ENCODE results near the gene GPR146.

The GPR146 gene

DNA sequence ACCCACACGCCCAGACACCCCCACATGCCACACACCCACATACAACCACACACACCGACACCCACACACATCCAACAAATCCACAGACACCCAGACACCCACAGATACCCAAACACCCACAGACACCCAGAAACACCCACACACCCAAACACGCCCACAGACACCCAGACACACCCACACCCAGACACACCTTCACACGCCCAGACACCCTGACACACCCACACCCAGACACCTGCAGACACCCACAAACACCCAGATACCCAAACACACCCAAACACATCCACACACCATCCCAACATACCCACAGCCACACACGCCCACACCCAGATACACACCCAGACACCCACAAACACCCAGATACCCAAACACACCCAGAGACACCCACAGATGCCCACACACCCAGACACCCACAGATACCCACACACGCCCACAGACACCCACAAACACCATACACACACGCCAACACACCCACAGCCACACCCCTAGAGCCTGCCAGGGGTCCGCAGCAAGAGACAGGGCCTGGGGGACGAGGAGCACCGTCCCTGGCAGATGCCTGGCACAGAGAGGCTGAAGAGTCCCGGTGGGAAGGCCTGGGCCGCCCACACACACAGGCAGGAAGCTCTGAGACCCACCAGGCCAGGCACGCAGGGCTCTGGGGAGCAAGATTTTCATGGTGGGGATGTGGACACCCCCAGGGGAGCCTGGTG lies 32.9 kb upstream of the GPR146 start:
- DNase-seq (ENCODE audit: low read depth in 2 of 3, low spot score in 1 of 3) = no peak

DNA sequence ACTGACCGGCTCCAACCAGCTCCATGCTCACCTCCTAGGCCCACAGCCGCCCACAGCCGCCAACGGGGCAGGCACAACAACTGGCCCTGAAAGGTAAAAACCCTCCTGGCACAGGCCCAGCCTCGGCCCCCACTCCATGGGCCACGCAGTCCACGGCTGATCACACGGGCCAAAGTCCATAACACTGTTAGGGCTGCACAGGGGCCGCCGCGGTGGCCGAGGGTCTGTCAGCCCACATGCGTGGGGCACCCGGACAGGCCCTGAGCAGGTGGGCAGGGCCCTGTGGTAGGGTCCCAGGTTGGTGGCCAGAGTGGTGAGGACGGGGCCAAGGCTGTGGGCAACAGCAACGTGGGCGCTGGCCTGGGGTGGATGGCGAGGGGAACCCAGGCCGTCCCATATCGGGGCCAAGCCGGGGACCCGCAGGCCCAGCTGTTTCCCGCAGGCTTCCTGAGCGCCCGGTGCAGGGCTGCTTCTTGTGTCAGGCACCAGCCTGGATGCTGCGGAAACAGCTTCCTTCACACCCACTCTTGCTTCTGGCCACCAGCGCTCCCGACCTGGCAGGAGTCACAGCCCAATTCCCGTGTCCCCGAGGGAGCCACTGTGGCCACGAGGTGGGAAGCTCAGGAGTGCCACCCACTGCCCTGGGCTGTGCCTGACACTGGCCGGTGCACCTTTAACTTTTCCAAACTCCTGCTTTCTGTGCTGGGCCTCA lies 32.2 kb upstream of the GPR146 start:
- DNase-seq (ENCODE audit: low read depth in 2 of 3, low spot score in 1 of 3) = no peak

DNA sequence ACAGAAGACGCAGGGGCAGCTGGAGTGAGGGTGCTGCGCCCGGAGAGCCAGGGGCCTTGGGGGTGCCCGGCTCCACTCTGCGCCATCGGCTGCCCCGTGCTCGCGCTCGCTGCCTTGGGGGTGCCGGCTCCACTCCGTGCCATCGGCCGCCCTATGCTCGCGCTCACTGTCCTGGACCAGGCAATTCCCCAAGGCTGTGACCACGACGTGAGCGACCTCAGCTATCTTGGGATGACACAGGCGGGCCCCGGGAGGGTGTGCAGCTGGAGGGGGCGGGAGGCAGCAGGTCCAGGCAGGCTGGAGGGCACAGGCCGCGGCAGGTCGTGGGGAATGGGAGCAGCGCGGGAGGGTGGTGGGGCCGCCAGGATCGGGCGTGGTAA lies 31.6 kb upstream of the GPR146 start:
- DNase-seq (ENCODE audit: low read depth in 2 of 3, low spot score in 1 of 3) = no peak

DNA sequence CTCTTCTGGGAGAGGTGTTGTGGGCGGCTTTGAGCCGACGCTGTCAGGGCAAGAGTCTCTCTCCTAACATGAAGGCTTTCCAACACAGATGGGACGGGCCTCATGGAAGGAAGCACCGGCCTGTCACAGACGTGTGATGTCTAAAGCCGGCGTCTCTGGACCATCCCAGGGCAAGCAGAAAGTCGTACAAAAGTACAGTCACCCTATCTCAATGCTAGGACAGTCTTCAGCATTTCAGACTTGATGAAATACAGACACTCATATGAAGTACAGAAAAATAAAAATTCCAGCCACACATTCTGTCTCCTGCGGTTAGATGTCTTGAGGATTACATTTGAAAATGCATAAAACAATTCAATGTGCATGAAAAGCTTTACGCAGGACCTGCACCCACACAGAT lies 30.8 kb upstream of the GPR146 start:
- no peak for DNase-seq (ENCODE audit: low read depth in 2 of 3, low spot score in 1 of 3)

DNA sequence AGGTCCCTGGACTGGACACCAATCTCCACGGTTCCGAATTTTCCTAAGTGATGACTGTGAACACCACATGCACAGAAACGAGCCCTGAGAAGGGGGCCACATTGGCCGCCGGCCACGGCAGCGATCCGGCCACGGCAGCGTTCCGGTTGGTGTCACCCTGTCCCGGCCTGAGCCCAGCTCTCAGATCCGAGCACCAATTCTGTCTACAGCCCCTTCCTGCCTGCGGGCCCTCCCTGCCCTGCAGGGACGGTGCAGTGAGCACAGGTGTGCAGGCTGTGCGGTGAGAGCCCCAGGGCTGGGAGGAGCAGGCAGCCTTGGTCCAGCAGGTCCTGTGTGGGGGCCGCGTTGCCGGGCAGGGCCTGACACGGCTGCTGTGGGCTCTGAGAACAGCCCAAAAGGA lies 29.7 kb upstream of the GPR146 start:
- DNase-seq (ENCODE audit: low read depth in 2 of 3, low spot score in 1 of 3) = no peak

DNA sequence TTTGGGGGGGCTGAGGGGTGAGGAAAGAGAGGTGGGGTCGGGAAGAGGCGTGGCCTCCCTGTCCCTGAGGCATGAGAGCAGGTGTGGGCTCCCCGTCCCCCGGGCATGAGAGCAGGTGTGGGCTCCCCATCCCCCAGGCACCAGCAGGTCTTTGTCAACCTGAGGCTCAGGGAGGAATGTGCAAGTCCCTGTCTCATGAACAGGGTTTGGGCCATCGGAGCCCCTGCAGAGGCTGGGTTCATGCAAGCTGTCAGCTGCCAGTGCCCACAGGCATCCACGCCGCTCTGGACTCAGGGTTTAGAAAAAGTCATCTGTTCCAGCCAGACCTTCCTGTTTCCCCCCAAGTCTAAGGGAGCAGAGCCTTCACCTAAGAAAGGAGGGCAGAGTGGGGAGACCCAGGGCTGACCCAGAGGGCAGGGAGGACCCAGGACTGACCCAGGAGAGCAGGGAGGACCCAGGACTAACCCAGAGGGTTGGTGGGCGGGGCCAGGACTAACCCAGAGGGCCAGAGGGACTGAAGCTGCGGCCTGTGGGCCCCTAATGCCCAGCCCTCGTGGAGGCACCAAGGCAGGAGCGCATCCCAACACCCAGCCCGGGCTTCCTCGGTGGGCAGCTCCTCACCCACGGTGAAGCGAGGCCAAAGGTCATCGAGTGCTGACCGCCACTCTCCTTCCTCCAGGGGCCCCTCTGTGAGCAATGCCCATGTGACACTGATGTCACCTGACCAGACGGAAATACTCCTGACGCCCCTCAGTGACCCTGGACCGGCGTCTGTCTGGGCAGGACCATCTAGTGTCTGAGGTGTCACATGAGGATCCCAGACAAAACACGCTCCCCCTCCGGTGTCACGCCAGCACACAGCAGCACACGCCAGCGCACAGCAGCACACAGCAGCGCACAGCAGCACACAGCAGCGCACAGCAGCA lies 28.9 kb upstream of the GPR146 start:
- DNase-seq (ENCODE audit: low read depth in 2 of 3, low spot score in 1 of 3) = no peak

DNA sequence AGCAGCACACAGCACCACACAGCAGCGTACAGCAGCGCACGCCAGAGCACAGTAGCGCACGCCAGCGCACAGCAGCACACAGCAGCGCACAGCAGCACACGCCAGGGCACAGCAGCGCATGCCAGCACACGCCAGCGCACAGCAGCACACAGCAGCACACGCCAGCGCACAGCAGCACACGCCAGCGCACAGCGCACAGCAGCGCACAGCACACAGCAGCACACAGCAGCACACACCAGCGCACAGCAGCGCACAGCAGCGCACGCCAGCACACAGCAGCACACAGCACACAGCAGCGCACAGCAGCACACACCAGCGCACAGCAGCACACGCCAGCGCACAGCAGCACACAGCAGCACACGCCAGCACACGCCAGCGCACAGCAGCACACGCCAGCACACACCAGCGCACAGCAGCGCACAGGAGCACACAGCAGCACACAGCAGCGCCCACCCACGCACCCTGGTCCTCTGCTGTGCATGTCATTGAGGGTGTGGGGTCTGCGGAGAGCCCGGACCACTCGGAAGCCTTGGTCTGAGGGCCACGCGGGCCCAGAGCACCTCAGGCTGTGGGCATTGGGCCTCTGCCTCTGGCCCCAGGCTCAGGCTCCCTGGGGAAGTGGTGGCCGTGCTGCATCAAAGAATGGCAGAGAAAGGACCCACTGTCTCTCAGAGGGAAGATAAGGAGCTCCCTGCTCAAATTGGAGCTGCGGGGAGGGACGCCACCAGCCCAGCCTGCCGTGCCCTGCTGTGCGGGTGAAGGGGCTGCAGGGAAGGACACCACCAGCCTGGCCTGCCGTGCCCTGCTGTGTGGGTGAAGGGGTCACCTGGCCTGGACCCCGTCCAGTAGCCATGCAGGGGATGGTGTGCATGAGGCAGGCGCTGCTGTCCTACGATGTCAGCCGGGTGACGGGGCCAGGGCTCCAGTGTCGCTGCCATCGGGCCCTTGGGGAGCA lies 27.5 kb upstream of the GPR146 start:
- DNase-seq (ENCODE audit: low read depth in 2 of 3, low spot score in 1 of 3) = no peak

DNA sequence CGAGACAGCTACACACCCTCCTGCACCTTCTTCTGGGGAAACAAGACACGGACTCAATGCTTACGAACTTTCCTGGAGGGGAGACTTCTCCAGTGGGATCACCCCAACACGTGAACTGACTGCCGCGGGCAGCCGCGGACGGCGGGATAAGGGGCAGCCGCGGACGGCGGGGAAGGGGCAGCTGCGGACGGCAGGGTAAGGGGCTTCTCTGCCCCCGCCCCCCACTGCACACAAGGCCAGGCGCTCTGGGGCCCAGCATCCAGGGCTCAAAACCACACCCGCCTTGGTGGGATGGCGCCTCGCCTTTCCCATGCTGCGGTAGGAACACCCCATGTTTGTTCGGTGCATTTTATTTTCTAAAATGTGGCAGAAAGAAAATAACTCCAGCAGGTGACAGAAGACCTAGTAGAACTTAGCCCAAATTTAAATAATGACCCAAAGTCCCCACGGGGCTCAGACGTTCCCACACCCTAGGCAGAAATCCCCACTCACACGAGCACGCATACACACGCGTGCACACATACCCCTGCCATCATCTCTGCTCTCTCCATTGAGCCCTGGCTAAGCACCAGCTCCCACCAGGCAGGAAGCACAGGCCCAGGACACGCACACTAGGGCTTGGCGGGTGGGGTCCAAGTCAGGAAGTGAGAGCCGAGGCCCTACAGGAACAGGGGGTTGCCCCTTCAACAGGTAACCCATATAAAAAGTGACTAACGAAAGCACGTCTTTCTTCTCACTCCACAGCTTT lies 26.6 kb upstream of the GPR146 start:
- DNase-seq (ENCODE audit: low read depth in 2 of 3, low spot score in 1 of 3) = no peak

DNA sequence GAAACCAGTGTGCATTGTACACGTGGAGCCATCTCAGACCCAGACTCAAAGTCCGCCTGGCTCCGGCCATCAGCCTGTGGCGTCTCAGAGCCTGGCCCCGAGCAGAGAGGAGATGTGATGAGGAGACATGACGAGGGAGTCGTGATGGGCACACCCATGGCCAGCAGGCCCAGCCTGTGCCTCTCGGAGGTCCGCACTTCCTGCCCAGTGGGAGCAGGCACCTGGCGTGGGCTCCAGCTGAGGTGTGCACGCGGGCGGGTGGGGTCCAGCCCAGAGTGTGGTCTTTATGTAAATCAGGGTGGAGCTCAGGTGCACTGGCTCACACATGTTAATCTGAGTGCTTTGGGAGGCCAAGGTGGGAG lies 26.0 kb upstream of the GPR146 start:
- DNase-seq (ENCODE audit: low read depth in 2 of 3, low spot score in 1 of 3) = no peak

DNA sequence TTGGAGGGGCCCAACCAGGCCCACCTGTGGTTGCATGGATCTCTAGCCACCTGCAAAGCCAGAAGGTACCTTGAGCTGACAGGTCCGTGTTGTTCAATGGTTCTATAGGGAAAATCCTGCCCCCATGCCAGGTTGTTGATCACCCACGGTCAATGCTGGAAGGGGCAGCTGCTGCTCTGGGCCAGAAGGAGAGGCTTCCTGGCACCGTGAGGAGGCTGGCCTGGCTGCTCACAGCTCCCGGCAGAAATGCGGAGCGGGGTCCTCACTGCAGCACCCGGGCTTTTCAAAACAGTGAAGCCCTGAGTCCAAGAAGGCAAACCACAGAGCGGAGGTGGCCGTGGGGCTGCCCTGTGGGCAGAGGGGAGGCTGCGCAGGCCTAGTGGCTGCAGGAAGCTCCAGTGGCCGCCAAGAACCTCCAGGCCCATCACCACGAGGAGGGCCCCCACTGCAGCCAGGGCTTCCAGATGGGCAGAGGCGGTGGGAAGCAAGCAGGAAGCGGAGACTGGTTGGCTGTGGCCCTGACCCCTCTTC lies 25.0 kb upstream of the GPR146 start:
- DNase-seq (ENCODE audit: low read depth in 2 of 3, low spot score in 1 of 3) = no peak

DNA sequence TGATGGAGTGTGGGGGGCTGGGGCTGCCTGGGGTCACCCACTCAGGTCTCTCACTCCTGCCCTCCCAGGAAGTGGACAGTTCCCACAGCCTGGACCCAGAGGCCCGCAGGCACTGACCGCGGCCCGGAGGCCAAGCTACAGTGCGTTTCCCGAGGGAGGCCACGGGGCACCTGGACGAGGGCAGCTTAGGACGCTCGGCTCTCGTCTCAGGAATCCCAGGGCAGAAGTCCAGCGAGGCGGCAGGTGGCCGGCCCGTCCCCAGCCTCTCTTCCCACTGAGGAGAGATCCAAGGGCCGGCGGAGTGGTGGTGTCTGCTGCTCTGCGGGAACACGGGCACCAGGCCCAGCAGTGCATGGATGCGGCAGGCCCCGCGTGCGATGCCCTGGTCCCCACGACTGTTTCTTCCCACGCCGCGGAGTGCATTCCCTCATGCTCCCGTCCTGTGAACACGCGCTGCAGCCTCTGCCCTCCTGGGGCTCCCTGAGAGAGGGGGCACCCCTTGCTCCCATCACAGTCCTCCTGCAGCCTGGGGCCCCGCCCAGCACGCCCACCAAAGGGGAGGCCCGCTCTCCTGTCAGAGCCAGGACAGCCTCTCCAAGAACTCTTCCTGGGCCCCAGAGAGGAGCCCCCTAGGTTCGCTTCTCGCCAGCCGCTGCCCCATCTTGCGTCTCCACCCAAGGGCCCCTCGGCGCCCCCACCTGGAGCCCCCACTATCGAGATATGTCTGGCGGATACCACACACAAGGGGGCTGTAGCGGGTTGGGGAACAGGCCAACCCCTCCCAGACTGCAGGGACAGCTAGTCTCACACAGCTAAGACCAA lies 24.3 kb upstream of the GPR146 start:
- no peak for DNase-seq (ENCODE audit: low read depth in 2 of 3, low spot score in 1 of 3)

DNA sequence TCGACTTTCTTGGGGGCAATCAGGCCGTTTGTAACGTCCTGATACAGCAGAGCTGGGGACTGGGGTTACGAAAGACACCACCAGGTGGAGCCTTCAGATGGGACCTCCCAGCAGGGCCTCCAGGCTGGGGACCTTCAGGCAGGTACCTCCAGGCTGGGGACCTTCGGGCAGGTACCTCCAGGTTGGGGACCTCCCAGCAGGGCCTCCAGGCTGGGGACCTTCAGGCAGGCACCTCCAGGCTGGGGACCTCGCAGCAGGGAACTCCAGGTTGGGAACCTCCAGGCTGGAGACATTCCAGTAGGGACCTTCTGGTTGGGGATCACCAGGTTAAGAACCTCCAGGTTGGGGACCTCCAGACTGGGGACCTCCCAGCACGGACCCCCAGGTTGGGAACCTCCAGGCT lies 23.5 kb upstream of the GPR146 start:
- no peak for DNase-seq (ENCODE audit: low read depth in 2 of 3, low spot score in 1 of 3)

DNA sequence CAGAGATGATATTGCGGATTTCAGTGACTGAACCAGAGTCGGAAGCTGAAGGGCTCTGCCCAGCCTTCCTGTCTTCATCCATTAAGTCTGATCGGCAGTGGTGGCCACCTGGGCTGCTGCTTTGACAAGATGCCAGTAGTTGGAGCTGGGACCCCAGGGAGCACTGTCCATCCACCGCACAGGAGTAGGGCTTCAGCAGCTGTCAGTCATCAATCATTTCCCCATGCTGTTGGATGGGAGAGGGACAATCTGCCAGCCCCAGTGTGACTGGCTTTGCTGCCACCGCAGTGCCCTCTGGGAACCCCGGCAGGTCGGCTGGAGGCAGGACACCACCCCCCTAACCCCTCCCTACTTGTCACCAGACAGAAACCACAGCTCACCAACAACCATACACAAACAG lies 23.0 kb upstream of the GPR146 start:
- no peak for DNase-seq (ENCODE audit: low read depth in 2 of 3, low spot score in 1 of 3)

DNA sequence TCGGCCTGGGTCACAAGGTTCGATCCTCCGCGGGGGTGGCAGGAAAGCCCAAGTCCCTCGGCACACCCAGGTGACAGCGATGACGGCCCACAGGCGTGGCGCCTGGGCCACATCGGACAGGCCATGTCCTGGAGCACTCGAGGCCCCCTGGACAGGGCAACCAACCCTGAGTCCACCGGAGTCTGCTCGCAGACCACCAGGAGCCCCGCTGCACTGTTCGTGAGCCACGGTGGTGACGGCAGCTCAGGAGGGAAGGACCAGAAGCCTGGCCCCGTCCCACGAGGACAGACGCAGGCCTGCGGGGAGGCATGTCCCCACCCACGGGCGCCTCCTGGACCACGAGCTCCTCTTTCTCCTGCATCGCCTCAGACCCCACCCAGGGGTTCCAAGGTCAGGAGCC lies 22.4 kb upstream of the GPR146 start:
- DNase-seq (ENCODE audit: low read depth in 2 of 3, low spot score in 1 of 3) = no peak

DNA sequence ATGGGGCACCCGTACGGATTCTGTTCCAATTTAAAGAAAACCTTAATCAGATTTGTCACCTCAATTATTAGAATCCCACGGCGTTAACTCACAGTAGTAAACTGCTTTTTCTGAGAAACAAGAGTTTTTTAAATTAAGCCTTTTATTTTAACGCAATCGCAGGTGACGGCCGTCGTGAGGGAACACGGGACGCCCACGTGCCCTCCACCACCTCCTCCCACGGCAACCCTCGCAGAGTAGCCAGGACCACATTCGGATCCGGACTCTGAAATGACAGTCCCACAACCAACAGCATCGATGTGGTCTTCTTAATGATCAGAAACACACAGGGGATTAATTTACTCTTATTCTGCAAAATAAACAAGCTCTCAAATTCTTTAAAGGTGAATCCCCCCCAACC lies 22.0 kb upstream of the GPR146 start:
- DNase-seq (ENCODE audit: low read depth in 2 of 3, low spot score in 1 of 3) = no peak

DNA sequence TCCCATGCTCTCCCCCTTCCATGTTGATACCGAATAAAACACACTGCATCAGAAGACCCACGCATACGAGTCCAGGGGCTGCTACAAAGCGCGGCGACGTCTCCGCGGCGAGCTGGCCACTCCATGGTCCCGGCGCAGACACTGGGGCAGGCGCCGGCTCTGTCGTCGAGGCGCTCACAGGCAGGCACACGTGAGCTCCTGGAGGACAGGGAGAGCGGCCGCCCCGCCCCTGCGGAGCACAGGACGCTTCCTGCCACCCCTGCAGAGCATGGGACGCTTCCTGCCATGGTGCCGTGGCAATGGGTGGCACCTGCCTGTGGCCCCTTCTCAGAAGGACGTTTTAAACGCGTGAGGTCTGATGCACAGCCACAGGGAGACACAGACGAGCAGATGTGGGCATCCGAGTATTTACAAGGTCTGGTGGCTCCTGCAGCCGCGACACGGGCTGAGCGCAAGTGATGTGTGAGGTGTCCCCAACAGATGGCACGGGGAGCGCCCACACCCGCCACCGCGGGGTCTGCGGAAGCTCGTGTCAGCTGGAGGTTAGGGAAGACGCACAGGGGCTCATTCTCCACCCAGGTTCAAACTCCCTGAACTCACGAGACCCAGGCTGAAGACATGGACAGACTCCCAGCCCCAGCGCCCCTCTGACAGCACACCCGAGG lies 21.4 kb upstream of the GPR146 start:
- no peak for DNase-seq (ENCODE audit: low read depth in 2 of 3, low spot score in 1 of 3)

DNA sequence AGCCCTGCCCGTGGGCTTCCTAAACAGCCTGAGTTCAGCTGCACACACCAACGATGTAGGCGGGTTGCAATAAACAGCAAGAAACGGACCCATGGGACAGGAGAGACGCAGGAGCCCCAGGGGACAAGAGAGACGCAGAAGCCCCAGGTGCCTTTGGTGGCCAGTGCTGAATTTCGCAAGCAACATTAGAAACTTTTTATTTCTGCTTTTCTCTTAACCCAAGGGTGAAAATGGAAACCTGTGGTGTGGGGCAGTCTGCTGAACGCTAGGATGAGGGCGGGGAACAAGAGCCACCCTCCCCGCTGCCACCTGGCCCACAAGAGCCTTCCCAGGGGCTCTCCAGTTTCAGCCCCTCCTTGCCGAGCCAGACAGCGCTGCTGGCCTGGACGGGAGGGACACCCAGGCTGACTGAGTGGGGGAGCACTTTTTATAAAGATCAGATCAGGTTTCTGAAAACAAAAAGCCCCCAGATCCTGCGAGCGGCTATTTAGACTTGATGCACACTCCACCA lies 20.0 kb upstream of the GPR146 start:
- DNase-seq (ENCODE audit: low read depth in 2 of 3, low spot score in 1 of 3) = no peak

Measured in stimulated activated CD4-positive, alpha-beta T cell treated with anti-CD3 and anti-CD28 coated beads, Interleukin-12 subunit alpha, Interleukin-12 subunit beta, amount 100 ng/mL, for 48 hours (primary cell).